Pancreas (tissue), 10 donors: ENCODE results near the gene OPN3. TPM values are rescaled to one million over a fixed set of nuclear protein-coding genes. Genes with fewer than 3 reads are reported as not detected.

ENCODE experiments used
- ATAC-seq, 4 donors: fragments of 200-7000 bp; cut with Tn5 transposase; one replicate each; pipeline versions ENCODE4 v1.8.0 to v1.9.1; 2020; ENCODE audit warnings: mild to moderate bottlenecking in 4 of 4, moderate library complexity in 4 of 4
- DNase-seq, 6 donors: peaks; one replicate each; pipeline ENCODE4 v3.0.0-alpha.2; 2020
- FAIRE-seq: peaks from 2 replicates; lab custom pipeline; 2012; peaks lifted over from hg19 to GRCh38; lab: Jason Lieb, UNC
- H3K27ac ChIP-seq, 4 donors: fragments of 200-600 bp; sonication (generic); 1 replicate in 3 of 4; 2 replicates in 1 of 4; pipeline versions ENCODE4 v1.5.0 to v1.8.0; 2020
- H3K27me3 ChIP-seq, 4 donors: fragments of 200-600 bp; one replicate each; pipeline ENCODE4 v1.8.0; 2021
- H3K36me3 ChIP-seq, 3 donors: fragments of 200-600 bp; sonication (generic) in 1 of 3; one replicate each; pipeline versions ENCODE4 v1.5.0 to v1.8.0; 2020 to 2021
- H3K4me1 ChIP-seq, 3 donors: fragments of 200-600 bp; one replicate each; pipeline ENCODE4 v1.8.0; 2021
- H3K4me3 ChIP-seq, 4 donors: fragments of 200-600 bp; sonication (generic) in 2 of 4; one replicate each; pipeline versions ENCODE4 v1.5.0 to v1.8.0; 2020 to 2021
- H3K9me3 ChIP-seq, 4 donors: fragments of 200-600 bp; one replicate each; pipeline ENCODE4 v1.8.0; 2021
- WGBS, 2 donors: extraction: QIAGEN DNeasy Blood & Tissue Kit; methylation state at CpG; one replicate each; pipeline ENCODE4 v1.1.7; 2013; 5-methylcytosine and 5-hydroxymethylcytosine counted together
- intact Hi-C, 3 donors: fragments of 100-400 bp; cut with DNase I; formaldehyde crosslinking; loops; one replicate each; pipeline versions ENCODE4 v1.11.1 to v1.14.2; 2022
- polyA plus RNA-seq, 2 donors: library from polyadenylated mRNA; stranded (reverse); fragments of 200-250 nt; gene quantifications; one replicate each; pipeline ENCODE4 v1.2.3, GENCODE V29; 2013
- total RNA-seq, 6 donors: library from RNA; stranded (reverse); fragmentation: NEBNext Ultra II Directional in 4 of 6; extraction: Animal tissue kit (Norgen Biotek cat#: 25700) in 4 of 6; gene quantifications; one replicate each; pipeline versions ENCODE4 v1.2.1 to v1.2.4, GENCODE V29; 2021 to 2023
- TF ChIP-seq, protein P1 (sequence below), 4 donors: fragments of 200-600 bp; sonication (generic) in 3 of 4; IDR thresholded peaks; one replicate each; pipeline versions ENCODE4 v1.5.0 to v1.8.0; 2021; ENCODE audit warnings: antibody characterized with exemption in 4 of 4
- donor health status: healthy with polysubstance abuse.
- donor health status: DM: no; HTN: no; CAD: no; lungs with moderate emphysema.
- donor health status: DM: no; HTN: no; CAD: no.
- donor health status: control.
- donor health status: control.
- donor health status: Bipolar disorder and iron deficiency.
- donor health status: DM: yes; HTN: yes; CAD: no.
- donor health status: DM: no; HTN: no; CAD: no.
- donor health status: DM: no; HTN: no; CAD: no.
- donor health status: DM: yes; HTN: yes; CAD: no.

The OPN3 gene
- total and polyA plus RNA-seq, 8 donors, result 1.2 to 12.8 (median 3.1) TPM

DNA sequence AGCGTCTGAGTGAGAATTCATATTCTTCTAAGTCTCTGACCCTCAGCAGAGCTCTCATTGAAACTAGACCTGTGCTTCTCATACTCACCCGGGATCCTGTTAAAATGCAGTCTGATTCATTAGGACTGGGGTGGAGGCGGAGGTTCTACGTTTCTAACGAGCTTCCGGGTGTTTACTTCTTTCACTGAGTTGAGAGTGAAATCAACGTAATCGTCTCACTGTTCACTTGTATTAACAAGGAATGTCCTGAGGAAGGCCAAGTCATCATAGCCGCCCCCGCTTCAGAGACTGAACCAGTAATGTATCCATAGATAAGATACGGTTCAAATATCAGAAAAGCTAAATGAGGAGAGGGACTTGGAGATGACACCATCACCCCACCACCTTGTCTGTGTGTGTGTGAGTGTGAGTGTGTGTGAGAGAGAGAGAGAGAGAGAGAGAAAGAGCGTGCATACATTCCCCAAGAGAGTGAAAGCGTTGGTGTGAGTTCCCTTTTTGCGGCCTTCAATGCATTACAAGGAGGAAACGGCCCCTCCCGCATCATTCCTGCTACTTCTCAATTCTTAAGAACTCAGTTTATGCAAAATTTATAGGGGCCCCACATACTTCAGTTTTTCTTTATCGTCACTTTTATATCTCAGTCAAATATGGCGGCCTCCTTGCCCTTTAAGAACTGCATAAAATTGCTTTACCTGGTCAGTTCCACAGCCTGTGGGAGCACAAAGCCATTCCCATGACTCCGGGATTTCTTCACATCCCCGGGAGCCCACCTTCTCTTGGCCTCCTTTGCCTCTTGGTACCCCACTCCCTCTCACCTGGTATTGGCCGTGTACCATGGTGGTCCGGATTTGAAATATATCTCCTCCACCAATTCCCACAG is 88.2 kb downstream of the OPN3 start:
- FAIRE-seq (no peak), DNase-seq (peak in 1 of 6 donors; percentile 48), ATAC-seq (peak in 2 of 4 donors; percentile 71 to 84)
- Histone ChIP-seq H3K27ac (peak overlapping the region in 2 of 4 donors; percentile 41 to 51), H3K36me3 (no peaks in the 10 kb centered on the region), H3K4me3 (no peak overlapping the region), H3K9me3 (no peaks in the 10 kb centered on the region), H3K4me1 (no peaks in the 10 kb centered on the region), H3K27me3 (no peaks in the 10 kb centered on the region)
- intact Hi-C loops, result no loop called here
- TF ChIP-seq, protein P1, sequence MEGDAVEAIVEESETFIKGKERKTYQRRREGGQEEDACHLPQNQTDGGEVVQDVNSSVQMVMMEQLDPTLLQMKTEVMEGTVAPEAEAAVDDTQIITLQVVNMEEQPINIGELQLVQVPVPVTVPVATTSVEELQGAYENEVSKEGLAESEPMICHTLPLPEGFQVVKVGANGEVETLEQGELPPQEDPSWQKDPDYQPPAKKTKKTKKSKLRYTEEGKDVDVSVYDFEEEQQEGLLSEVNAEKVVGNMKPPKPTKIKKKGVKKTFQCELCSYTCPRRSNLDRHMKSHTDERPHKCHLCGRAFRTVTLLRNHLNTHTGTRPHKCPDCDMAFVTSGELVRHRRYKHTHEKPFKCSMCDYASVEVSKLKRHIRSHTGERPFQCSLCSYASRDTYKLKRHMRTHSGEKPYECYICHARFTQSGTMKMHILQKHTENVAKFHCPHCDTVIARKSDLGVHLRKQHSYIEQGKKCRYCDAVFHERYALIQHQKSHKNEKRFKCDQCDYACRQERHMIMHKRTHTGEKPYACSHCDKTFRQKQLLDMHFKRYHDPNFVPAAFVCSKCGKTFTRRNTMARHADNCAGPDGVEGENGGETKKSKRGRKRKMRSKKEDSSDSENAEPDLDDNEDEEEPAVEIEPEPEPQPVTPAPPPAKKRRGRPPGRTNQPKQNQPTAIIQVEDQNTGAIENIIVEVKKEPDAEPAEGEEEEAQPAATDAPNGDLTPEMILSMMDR (IDR thresholded peaks at IDR 0.05), result no peak
- WGBS, 2 donors, result 75 to 83% methylated on average over 22 of the region's 22 CpGs

DNA sequence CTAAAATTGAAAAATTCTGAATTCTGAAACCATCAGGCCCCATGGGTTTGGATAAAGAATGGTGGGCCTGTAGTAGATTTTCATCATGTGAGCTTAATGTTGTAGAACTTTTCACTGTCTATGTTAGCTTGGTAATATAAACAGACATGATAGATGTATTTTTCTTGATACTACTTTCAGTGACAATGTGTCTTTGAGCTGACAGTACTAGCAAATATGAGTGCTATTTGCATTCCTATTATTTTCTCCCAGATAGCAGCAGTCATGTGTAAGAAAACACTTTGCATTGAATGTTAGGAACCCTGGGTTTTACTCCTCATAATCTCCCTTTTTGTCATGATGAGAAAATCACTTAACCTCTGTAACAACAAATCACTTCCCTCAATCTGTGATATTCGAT is 89.9 kb downstream of the OPN3 start:
- Histone ChIP-seq H3K9me3 (no peaks in the 10 kb centered on the region), H3K27ac (no peak overlapping the region), H3K4me3 (no peak overlapping the region), H3K36me3 (no peaks in the 10 kb centered on the region), H3K4me1 (no peaks in the 10 kb centered on the region), H3K27me3 (no peaks in the 10 kb centered on the region)
- ATAC-seq, result no peak
- no peak for DNase-seq
- intact Hi-C loops, result no loop called here
- 43 to 44% methylated on average over 1 of the region's 1 CpG for WGBS, 2 donors
- TF ChIP-seq, protein P1 (IDR thresholded peaks at IDR 0.05), result no peak
- FAIRE-seq, result no peak

DNA sequence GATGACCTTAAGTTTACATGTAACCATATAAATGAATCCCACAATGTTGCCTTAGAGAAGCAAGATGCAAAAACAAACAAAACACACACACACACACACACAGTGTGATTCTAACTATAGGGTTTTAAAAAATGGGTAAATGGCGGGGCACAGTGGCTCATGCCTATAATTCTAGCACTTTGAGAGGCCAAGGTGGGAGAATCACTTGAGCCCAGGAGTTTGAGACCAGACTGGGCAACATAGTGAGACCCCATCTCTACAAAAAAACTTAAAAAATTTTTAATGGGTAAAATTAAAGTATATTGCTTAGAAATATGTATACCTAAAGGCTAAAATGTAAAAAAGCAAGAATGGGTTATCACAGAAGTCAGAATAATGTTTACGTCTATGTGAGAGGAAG is 92.2 kb downstream of the OPN3 start:
- no peak for FAIRE-seq
- H3K27ac ChIP-seq, result no peak overlapping the region
- WGBS, 2 donors, result 37 to 74% methylated on average over 2 of the region's 2 CpGs

More for the DNA sequence above, 92.2 kb downstream of the OPN3 start:
- no peak for DNase-seq
- no peak overlapping the region for H3K4me3 ChIP-seq
- intact Hi-C loops, result no loop called here
- H3K27me3 ChIP-seq, result no peaks in the 10 kb centered on the region
- no peaks in the 10 kb centered on the region for H3K4me1 ChIP-seq
- no peak for ATAC-seq
- TF ChIP-seq, protein P1 (IDR thresholded peaks at IDR 0.05), result no peak
- no peaks in the 10 kb centered on the region for H3K36me3 ChIP-seq
- no peaks in the 10 kb centered on the region for H3K9me3 ChIP-seq

Other genes with a start within 250 kb of the OPN3 start
- gene FH, start 120.6 kb downstream of the OPN3 start, total RNA-seq, result 10 to 100 TPM; 15.1 to 27.0 (median 23.3) TPM
- gene FH, start 120.6 kb downstream of the OPN3 start, polyA plus RNA-seq, result 10 to 100 TPM; 20.0 to 33.5 TPM
- gene KMO, start 108.0 kb downstream of the OPN3 start, total RNA-seq, result under 1 TPM in 4 of 6 donors, not detected in 2; 0.09 to 0.89 (median 0.52) TPM
- gene KMO, start 108.0 kb downstream of the OPN3 start, polyA plus RNA-seq, result under 1 TPM; 0.04 to 0.26 TPM
- gene CHML, start within 50 bp of the OPN3 start, total RNA-seq, result 1 to 10 TPM; 1.7 to 6.3 (median 3.6) TPM
- gene CHML, start within 50 bp of the OPN3 start, polyA plus RNA-seq, result 1 to 10 TPM in 1 of 2 donors, under 1 TPM in 1; 0.68 to 1.2 TPM
- not detected for gene WDR64, start 11.9 kb upstream of the OPN3 start, total RNA-seq
- gene WDR64, start 11.9 kb upstream of the OPN3 start, polyA plus RNA-seq, result not detected
- under 1 TPM in 4 of 6 donors, not detected in 2; 0.34 to 0.84 (median 0.39) TPM for gene EXO1, start 207.8 kb upstream of the OPN3 start, total RNA-seq
- under 1 TPM; 0.08 to 0.19 TPM for gene EXO1, start 207.8 kb upstream of the OPN3 start, polyA plus RNA-seq